GM23248 (cell line): ENCODE data around the gene MBD3L1. TPM values are rescaled to one million over a fixed set of nuclear protein-coding genes. Genes with fewer than 3 reads are reported as not detected.

Source experiments
- DNase-seq: peaks from one replicate; pipeline ENCODE4 v3.0.0-alpha.2; 2015
- H2AFZ ChIP-seq: fragments of 200-600 bp; sonication (generic); 2 replicates; pipeline ENCODE4 v1.6.1; 2016; ENCODE audit warnings: antibody characterized with exemption
- H3F3A ChIP-seq: fragments of 200-600 bp; sonication (generic); 2 replicates; pipeline ENCODE4 v1.6.1; 2016; ENCODE audit warnings: mild to moderate bottlenecking, antibody characterized with exemption, mixed run types; ENCODE audit not compliant: insufficient read depth
- H3K27ac ChIP-seq: fragments of 200-600 bp; sonication (generic); 2 replicates; pipeline ENCODE4 v1.5.1; 2016; ENCODE audit warnings: mild to moderate bottlenecking
- H3K27me3 ChIP-seq: fragments of 200-600 bp; sonication (generic); replicated peaks from 2 replicates; pipeline ENCODE4 v1.6.1; 2016; ENCODE audit warnings: mild to moderate bottlenecking; ENCODE audit not compliant: insufficient read depth
- H3K36me3 ChIP-seq: fragments of 200-600 bp; sonication (generic); 2 replicates; pipeline ENCODE4 v1.6.1; 2016; ENCODE audit warnings: low read depth, mild to moderate bottlenecking
- H3K4me1 ChIP-seq: fragments of 200-600 bp; sonication (generic); 2 replicates; pipeline ENCODE4 v1.6.1; 2016; ENCODE audit warnings: mild to moderate bottlenecking; ENCODE audit not compliant: insufficient read depth
- H3K4me2 ChIP-seq: fragments of 200-600 bp; sonication (generic); one replicate; pipeline ENCODE4 v1.6.1; 2016; ENCODE audit warnings: mild to moderate bottlenecking; ENCODE audit not compliant: unreplicated experiment
- H3K4me3 ChIP-seq: fragments of 200-600 bp; sonication (generic); 2 replicates; pipeline ENCODE4 v1.5.1; 2016; ENCODE audit warnings: mild to moderate bottlenecking
- H3K79me2 ChIP-seq: fragments of 200-600 bp; sonication (generic); 2 replicates; pipeline ENCODE4 v1.6.1; 2016; ENCODE audit warnings: mild to moderate bottlenecking; ENCODE audit not compliant: insufficient read depth
- H3K9ac ChIP-seq: fragments of 200-600 bp; sonication (generic); 2 replicates; pipeline ENCODE4 v1.6.1; 2016; ENCODE audit warnings: mild to moderate bottlenecking
- H3K9me2 ChIP-seq: fragments of 200-600 bp; sonication (generic); 2 replicates; pipeline ENCODE4 v1.6.1; 2016; ENCODE audit warnings: mixed run types, mild to moderate bottlenecking, moderate library complexity; ENCODE audit not compliant: insufficient read depth
- H3K9me3 ChIP-seq: fragments of 200-600 bp; sonication (generic); one replicate; pipeline ENCODE4 v1.6.1; 2017; ENCODE audit warnings: low read depth
- H4K20me1 ChIP-seq: fragments of 200-600 bp; sonication (generic); 2 replicates; pipeline ENCODE4 v1.6.0; 2016; ENCODE audit not compliant: insufficient read depth
- EZH2 ChIP-seq: fragments of 200-600 bp; sonication (generic); IDR thresholded peaks from 2 replicates; pipeline ENCODE4 v1.6.1; 2018; ENCODE audit warnings: antibody characterized with exemption, mild to moderate bottlenecking; ENCODE audit not compliant: insufficient read depth, poor library complexity, severe bottlenecking
- EZH2phosphoT487 ChIP-seq: fragments of 200-600 bp; sonication (generic); IDR thresholded peaks from 2 replicates; pipeline ENCODE4 v1.6.1; 2018; ENCODE audit warnings: antibody characterized with exemption, moderate library complexity, mild to moderate bottlenecking, low read depth; ENCODE audit not compliant: insufficient read depth
- WGBS, 2 experiments: methylation state at CpG; one replicate each; pipeline ENCODE4 v1.1.6; 2015 to 2017; ENCODE audit warnings: low lambda C conversion rate in 2 of 2, low coverage in 1 of 2; ENCODE audit errors: missing lambda C conversion rate in 2 of 2; 5-methylcytosine and 5-hydroxymethylcytosine counted together
- in situ Hi-C: fragments of 300-500 bp; cut with MboI; formaldehyde crosslinking; loops from 2 replicates; pipeline ENCODE4 v1.15.0; 2020
- polyA plus RNA-seq: library from polyadenylated mRNA; unstranded; fragments of >200 nt; fragmentation: Nextera tagmentation; extraction: Ambion mirVana; gene quantifications from 2 replicates; pipeline ENCODE4 v1.2.1, GENCODE V29; 2016
- total RNA-seq: library from RNA; depleted of rRNA; stranded (reverse); fragments of >200 nt; shearing (Covaris generic); gene quantifications from 2 replicates; pipeline ENCODE4 v1.2.3, GENCODE V29; 2014; rRNA removed

Gene MBD3L1
- total RNA-seq (not detected in 2 replicates), polyA plus RNA-seq (not detected in 2 replicates)

- Histone ChIP-seq H3K4me2 (peak within 1 kb of the TSS; percentile 83), H3F3A (no peaks in the 10 kb centered on the region), H3K9ac (peak within 1 kb of the TSS; percentile 90), H3K27me3 (no peaks in the 10 kb centered on the region), H4K20me1 (no peaks in the 10 kb centered on the region), H3K9me3 (no peaks in the 10 kb centered on the region), H3K27ac (peak within 1 kb of the TSS; percentile 81), H2AFZ (peak within 1 kb of the TSS; percentile 91), H3K9me2 (no peaks in the 10 kb centered on the region), H3K36me3 (no peaks in the 10 kb centered on the region), H3K4me3 (peak within 1 kb of the TSS; percentile 82), H3K4me1 (no peaks in the 10 kb centered on the region), H3K79me2 (peaks cover 9% of the 10 kb centered on the region)
- DNase-seq: peak; percentile 97
- 2% methylated on average over 41 to 78 of the region's 78 CpGs for WGBS, 2 experiments
- TF ChIP-seq EZH2phosphoT487 (no peak), EZH2 (no peak)
- in situ Hi-C loops: no loop called here
Measured at GRCh38 chr19:8832132-8833021, at the start of gene MBD3L1, which contains the start of gene ZNF558. TSS of gene MBD3L1 (plus strand) at chr19:8832377. CDS start at chr19:8842679, 10,302 bp downstream. TSS of gene ZNF558 (minus strand) at chr19:8832304. CDS start at chr19:8822659, 9,645 bp downstream.

- H3K79me2 ChIP-seq: no peaks in the 10 kb centered on the region
- no peaks in the 10 kb centered on the region for H3F3A ChIP-seq
- TF ChIP-seq EZH2phosphoT487: no peak
- no peak for TF ChIP-seq EZH2
- in situ Hi-C loops: no loop called here
- H4K20me1 ChIP-seq: no peaks in the 10 kb centered on the region
- no peaks in the 10 kb centered on the region for H3K36me3 ChIP-seq
- no peaks in the 10 kb centered on the region for H3K4me1 ChIP-seq
- DNase-seq: no peak
- no peaks in the 10 kb centered on the region for H3K27me3 ChIP-seq
- H3K27ac ChIP-seq: no peak overlapping the region
- no peak overlapping the region for H2AFZ ChIP-seq
- 5 to 18% methylated on average over 1 of the region's 1 CpG for WGBS, 2 experiments
- no peaks in the 10 kb centered on the region for H3K9me3 ChIP-seq
- H3K9me2 ChIP-seq: no peaks in the 10 kb centered on the region
- no peak overlapping the region for H3K4me2 ChIP-seq
- H3K4me3 ChIP-seq: no peak overlapping the region
- no peak overlapping the region for H3K9ac ChIP-seq
Measured at GRCh38 chr19:8794823-8795222, 37.4 kb upstream of the MBD3L1 start.

- no peak for DNase-seq
- Histone ChIP-seq H3K79me2 (no peaks in the 10 kb centered on the region), H3K36me3 (peaks cover 63% of the 10 kb centered on the region), H3K9me2 (no peaks in the 10 kb centered on the region), H3K4me3 (no peak overlapping the region), H3K4me2 (no peak overlapping the region), H2AFZ (no peak overlapping the region), H3K9me3 (peaks cover 11% of the 10 kb centered on the region), H3K27me3 (no peaks in the 10 kb centered on the region), H3F3A (peaks cover 7% of the 10 kb centered on the region), H3K27ac (no peak overlapping the region), H3K4me1 (no peaks in the 10 kb centered on the region), H4K20me1 (no peaks in the 10 kb centered on the region), H3K9ac (no peak overlapping the region)
- TF ChIP-seq EZH2 (no peak), EZH2phosphoT487 (no peak)
- in situ Hi-C loops: no loop called here
- 96 to 100% methylated on average over 1 of the region's 1 CpG for whole genome bisulfite sequencing, 2 experiments
Measured at GRCh38 chr19:8806661-8807060, 25.5 kb upstream of the MBD3L1 start.

- DNase-seq: peak; percentile 23
- in situ Hi-C loops: no loop called here
- peaks cover 21% of the 10 kb centered on the region for H3K9me3 ChIP-seq
Measured at GRCh38 chr19:8811315-8812172, 20.6 kb upstream of the MBD3L1 start.

More at GRCh38 chr19:8811315-8812172, 20.6 kb upstream of the MBD3L1 start:
- peaks cover 16% of the 10 kb centered on the region for H3F3A ChIP-seq
- H3K27ac ChIP-seq: no peak overlapping the region
- TF ChIP-seq EZH2 (no peak), EZH2phosphoT487 (no peak)
- H3K4me3 ChIP-seq: no peak overlapping the region
- H4K20me1 ChIP-seq: no peaks in the 10 kb centered on the region
- no peak overlapping the region for H3K4me2 ChIP-seq
- 92 to 93% methylated on average over 10 of the region's 10 CpGs for WGBS, 2 experiments
- no peak overlapping the region for H2AFZ ChIP-seq
- H3K9me2 ChIP-seq: no peaks in the 10 kb centered on the region
- no peaks in the 10 kb centered on the region for H3K4me1 ChIP-seq
- H3K79me2 ChIP-seq: no peaks in the 10 kb centered on the region
- no peak overlapping the region for H3K9ac ChIP-seq
- no peaks in the 10 kb centered on the region for H3K27me3 ChIP-seq
- H3K36me3 ChIP-seq: peaks cover 97% of the 10 kb centered on the region
